Colonic mucosa (tissue), 4 donors: ENCODE results near the gene CLEC2B. TPM values are rescaled to one million over a fixed set of nuclear protein-coding genes. Genes with fewer than 3 reads are reported as not detected.

ENCODE experiments used
- DNase-seq: peaks from one replicate; pipeline ENCODE4 v3.0.0-alpha.2; 2020
- H3K27ac ChIP-seq: fragments of 200-600 bp; one replicate; pipeline ENCODE4 v1.8.0; 2021
- H3K27me3 ChIP-seq: fragments of 200-600 bp; one replicate; pipeline ENCODE4 v1.8.0; 2021
- H3K36me3 ChIP-seq: fragments of 200-600 bp; one replicate; pipeline ENCODE4 v1.8.0; 2021
- H3K4me1 ChIP-seq: fragments of 200-600 bp; one replicate; pipeline ENCODE4 v1.8.0; 2021; ENCODE audit warnings: mild to moderate bottlenecking
- H3K4me3 ChIP-seq: fragments of 200-600 bp; one replicate; pipeline ENCODE4 v1.8.0; 2021
- H3K9ac ChIP-seq, 2 donors: one replicate each; pipeline ENCODE4 v1.7.0; 2013; ENCODE audit warnings: control low read depth in 2 of 2, low read depth in 2 of 2, low read length in 2 of 2
- H3K9me3 ChIP-seq: fragments of 200-600 bp; one replicate; pipeline ENCODE4 v1.8.0; 2021
- intact Hi-C: fragments of 100-400 bp; cut with DNase I; formaldehyde crosslinking; loops from one replicate; pipeline ENCODE4 v1.14.1; 2022
- total RNA-seq, 2 donors: library from RNA; stranded (reverse); fragmentation: NEBNext Ultra II Directional in 1 of 2; extraction: Animal tissue kit (Norgen Biotek cat#: 25700) in 1 of 2; gene quantifications; one replicate each; pipeline ENCODE4 v1.2.1, GENCODE V29; 2021
- TF ChIP-seq, protein P1 (sequence below): fragments of 200-600 bp; IDR thresholded peaks from one replicate; pipeline ENCODE4 v1.8.0; 2022; ENCODE audit warnings: antibody characterized with exemption, mild to moderate bottlenecking
- donor health status: healthy.
- donor health status: DM: no; HTN: no; CAD: no.
- donor health status: DM: no; HTN: no; CAD: no.

The CLEC2B gene
- total RNA-seq, 2 donors from 2014 or later = 1.7 to 6.7 TPM

GRCh38 chr12:9907769-9908168, 38.6 kb upstream of the CLEC2B start:
- no peak overlapping the region for H3K27ac ChIP-seq
- intact Hi-C loops = no loop called here
- TF ChIP-seq, protein P1, sequence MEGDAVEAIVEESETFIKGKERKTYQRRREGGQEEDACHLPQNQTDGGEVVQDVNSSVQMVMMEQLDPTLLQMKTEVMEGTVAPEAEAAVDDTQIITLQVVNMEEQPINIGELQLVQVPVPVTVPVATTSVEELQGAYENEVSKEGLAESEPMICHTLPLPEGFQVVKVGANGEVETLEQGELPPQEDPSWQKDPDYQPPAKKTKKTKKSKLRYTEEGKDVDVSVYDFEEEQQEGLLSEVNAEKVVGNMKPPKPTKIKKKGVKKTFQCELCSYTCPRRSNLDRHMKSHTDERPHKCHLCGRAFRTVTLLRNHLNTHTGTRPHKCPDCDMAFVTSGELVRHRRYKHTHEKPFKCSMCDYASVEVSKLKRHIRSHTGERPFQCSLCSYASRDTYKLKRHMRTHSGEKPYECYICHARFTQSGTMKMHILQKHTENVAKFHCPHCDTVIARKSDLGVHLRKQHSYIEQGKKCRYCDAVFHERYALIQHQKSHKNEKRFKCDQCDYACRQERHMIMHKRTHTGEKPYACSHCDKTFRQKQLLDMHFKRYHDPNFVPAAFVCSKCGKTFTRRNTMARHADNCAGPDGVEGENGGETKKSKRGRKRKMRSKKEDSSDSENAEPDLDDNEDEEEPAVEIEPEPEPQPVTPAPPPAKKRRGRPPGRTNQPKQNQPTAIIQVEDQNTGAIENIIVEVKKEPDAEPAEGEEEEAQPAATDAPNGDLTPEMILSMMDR = no peak
- no peaks in the 10 kb centered on the region for H3K36me3 ChIP-seq
- H3K9ac ChIP-seq = no peak overlapping the region
- no peaks in the 10 kb centered on the region for H3K4me1 ChIP-seq
- H3K27me3 ChIP-seq = no peaks in the 10 kb centered on the region
- no peaks in the 10 kb centered on the region for H3K9me3 ChIP-seq
- no peak overlapping the region for H3K4me3 ChIP-seq
- DNase-seq = no peak

- Histone ChIP-seq H3K36me3 (no peaks in the 10 kb centered on the region), H3K27me3 (no peaks in the 10 kb centered on the region), H3K9me3 (no peaks in the 10 kb centered on the region), H3K9ac (no peak overlapping the region), H3K4me1 (no peaks in the 10 kb centered on the region), H3K27ac (no peak overlapping the region), H3K4me3 (no peak overlapping the region)
- TF ChIP-seq, protein P1 = no peak
- intact Hi-C loops = no loop called here
- no peak for DNase-seq
Measured at GRCh38 chr12:9906873-9907272, 37.7 kb upstream of the CLEC2B start.

DNA sequence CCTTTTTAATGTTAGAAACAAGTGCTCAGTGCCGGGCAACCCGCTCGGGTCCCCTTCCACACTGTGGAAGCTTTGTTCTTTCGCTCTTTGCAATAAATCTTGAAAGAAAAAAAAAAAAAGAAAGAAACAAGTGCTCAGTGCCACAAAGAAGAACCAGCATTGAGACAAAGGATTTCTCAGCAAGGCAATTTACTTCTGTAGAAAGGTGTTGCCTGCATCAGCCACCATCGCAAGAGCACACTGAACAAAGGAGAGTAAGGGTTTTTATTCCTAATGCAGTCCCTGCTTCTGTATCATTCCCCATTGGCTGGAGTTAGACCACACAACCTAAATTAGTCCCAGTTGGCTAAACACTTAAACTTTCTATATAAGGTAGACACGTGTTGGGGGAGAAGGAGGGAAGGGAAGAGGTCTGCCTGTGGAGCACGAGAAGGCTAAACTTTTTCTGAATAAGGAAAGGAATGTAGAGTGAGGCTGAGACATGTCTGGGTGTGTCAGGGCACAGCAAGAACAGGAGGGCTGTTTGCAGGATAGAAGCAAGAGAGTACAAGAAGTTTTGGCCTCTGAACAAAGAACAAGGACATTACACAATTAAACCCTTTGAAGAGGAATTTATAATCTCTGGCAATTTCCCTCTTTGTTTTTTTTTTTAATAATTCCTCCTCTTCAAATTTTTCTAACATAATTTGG, 33.5 kb upstream of the CLEC2B start:
- TF ChIP-seq, protein P1 = no peak
- no peaks in the 10 kb centered on the region for H3K9me3 ChIP-seq
- H3K27me3 ChIP-seq = no peaks in the 10 kb centered on the region
- H3K4me1 ChIP-seq = no peaks in the 10 kb centered on the region
- H3K36me3 ChIP-seq = no peaks in the 10 kb centered on the region
- intact Hi-C loops = no loop called here
- H3K27ac ChIP-seq = no peak overlapping the region
- no peak for DNase-seq
- no peak overlapping the region for H3K9ac ChIP-seq
- no peak overlapping the region for H3K4me3 ChIP-seq

- H3K9ac ChIP-seq = no peak overlapping the region
- intact Hi-C loops = no loop called here
- TF ChIP-seq, protein P1 = no peak
- no peak for DNase-seq
- H3K4me3 ChIP-seq = no peak overlapping the region
- no peaks in the 10 kb centered on the region for H3K27me3 ChIP-seq
- H3K36me3 ChIP-seq = no peaks in the 10 kb centered on the region
- H3K27ac ChIP-seq = no peak overlapping the region
- H3K4me1 ChIP-seq = no peaks in the 10 kb centered on the region
- H3K9me3 ChIP-seq = no peaks in the 10 kb centered on the region
Measured at GRCh38 chr12:9900930-9901329, 31.8 kb upstream of the CLEC2B start.

DNA sequence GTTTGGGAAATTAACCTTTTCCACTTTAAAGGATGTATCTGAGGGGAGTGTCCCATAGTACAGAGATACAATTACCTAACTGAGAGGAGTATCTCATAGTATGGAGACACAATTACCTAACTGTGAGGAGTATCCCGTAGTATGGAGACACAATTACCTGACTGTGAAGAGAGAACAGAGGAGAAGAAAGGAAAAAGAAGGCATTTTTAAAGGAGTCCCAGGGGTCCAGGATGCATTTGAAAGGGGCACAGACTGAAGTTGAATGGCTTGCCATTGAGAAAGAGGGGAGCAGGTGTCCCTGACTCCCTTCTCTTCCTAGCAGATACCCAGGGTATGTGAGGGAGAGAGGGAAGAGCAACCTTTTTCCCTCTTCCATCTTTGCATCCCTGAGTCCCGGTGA, 30.1 kb upstream of the CLEC2B start:
- DNase-seq = no peak
- TF ChIP-seq, protein P1 = no peak
- Histone ChIP-seq H3K4me3 (no peak overlapping the region), H3K36me3 (no peaks in the 10 kb centered on the region), H3K27me3 (no peaks in the 10 kb centered on the region), H3K4me1 (no peaks in the 10 kb centered on the region), H3K9ac (no peak overlapping the region), H3K27ac (no peak overlapping the region), H3K9me3 (no peaks in the 10 kb centered on the region)
- intact Hi-C loops = no loop called here
